Gastrocnemius medialis (tissue), 4 donors: ENCODE results near the gene KCP. TPM values are rescaled to one million over a fixed set of nuclear protein-coding genes. Genes with fewer than 3 reads are reported as not detected.

Experiments used
- ATAC-seq, 2 donors: fragments of 150-250 bp; one replicate each; pipeline ENCODE4 v1.9.1; 2016
- DNase-seq, 2 donors: peaks; one replicate each; pipeline ENCODE4 v3.0.0-alpha.2; 2019
- H3K27ac ChIP-seq, 4 donors: fragments of 200-600 bp; sonication (generic); 1 replicate in 1 of 4; 2 replicates in 3 of 4; pipeline ENCODE4 v1.5.1; 2016 to 2018; ENCODE audit warnings: mild to moderate bottlenecking in 2 of 4, moderate library complexity in 1 of 4
- H3K27me3 ChIP-seq, 3 donors: fragments of 200-600 bp; sonication (generic) in 2 of 3; 1 replicate in 1 of 3; 2 replicates in 2 of 3; pipeline versions ENCODE4 v1.5.1 to v1.6.0; 2016 to 2019; ENCODE audit warnings: mild to moderate bottlenecking in 1 of 3, moderate library complexity in 1 of 3
- H3K36me3 ChIP-seq, 2 donors: fragments of 200-600 bp; sonication (generic) in 1 of 2; one replicate each; pipeline ENCODE4 v1.5.1; 2017 to 2018
- H3K4me1 ChIP-seq, 2 donors: fragments of 200-600 bp; sonication (generic) in 1 of 2; one replicate each; pipeline ENCODE4 v1.5.1; 2016 to 2017; ENCODE audit warnings: mild to moderate bottlenecking in 2 of 2
- H3K4me3 ChIP-seq, 4 donors: fragments of 200-600 bp; sonication (generic) in 3 of 4; 1 replicate in 1 of 4; 2 replicates in 3 of 4; pipeline ENCODE4 v1.5.1; 2016 to 2019; ENCODE audit warnings: mild to moderate bottlenecking in 2 of 4
- H3K9me3 ChIP-seq, 3 donors: fragments of 200-600 bp; sonication (generic) in 2 of 3; 1 replicate in 1 of 3; 2 replicates in 2 of 3; pipeline ENCODE4 v1.5.1; 2016 to 2019
- POLR2A ChIP-seq, 2 donors: fragments of 450-650 bp; IDR thresholded peaks; one replicate each; pipeline ENCODE4 v1.6.1; 2017; ENCODE audit warnings: antibody characterized with exemption in 2 of 2, mild to moderate bottlenecking in 2 of 2, moderate library complexity in 2 of 2
- in situ Hi-C, 4 donors: fragments of 200-750 bp; cut with MboI; loops; one replicate each; pipeline versions ENCODE4 v1.15.0 to v1.8.0; 2017; ENCODE audit warnings: low sequenced_read_pairs in 4 of 4
- intact Hi-C: fragments of 100-400 bp; cut with DNase I; formaldehyde crosslinking; loops from one replicate; pipeline ENCODE4 v1.15.1; 2023; ENCODE audit warnings: low total_unique reads
- total RNA-seq, 4 donors: library from RNA; depleted of rRNA; stranded (reverse); fragments of >200 nt; gene quantifications; one replicate each; pipeline versions ENCODE4 v1.1.0 to v1.2.3, GENCODE V29; 2016
- TF ChIP-seq, protein P1 (sequence below), 5 experiments: fragments of 450-650 bp in 3 of 5; fragments of 200-600 bp in 2 of 5; sonication (generic) in 2 of 5; IDR thresholded peaks in 4 of 5; conservative IDR thresholded peaks in 1 of 5; 1 replicate in 4 of 5; 2 replicates in 1 of 5; pipeline ENCODE4 v1.5.1; 2016 to 2019; ENCODE audit warnings: antibody characterized with exemption in 5 of 5, mild to moderate bottlenecking in 3 of 5, moderate library complexity in 3 of 5

Gene KCP
- total RNA-seq, 4 donors from 2014 or later = 0.10 TPM; not detected in 3

- Histone ChIP-seq H3K4me3 (no peak overlapping the region), H3K36me3 (peaks cover 0 to 97% of the 10 kb centered on the region in 2 donors), H3K27me3 (no peaks in the 10 kb centered on the region), H3K4me1 (peaks cover 44 to 54% of the 10 kb centered on the region in 2 donors), H3K27ac (peak overlapping the region; percentile 92 to 99 (median 98)), H3K9me3 (no peaks in the 10 kb centered on the region)
- in situ Hi-C loops = no loop called here
- ATAC-seq (no peak), DNase-seq (peak in 1 of 2 donors; percentile 36)
- TF ChIP-seq, protein P1, sequence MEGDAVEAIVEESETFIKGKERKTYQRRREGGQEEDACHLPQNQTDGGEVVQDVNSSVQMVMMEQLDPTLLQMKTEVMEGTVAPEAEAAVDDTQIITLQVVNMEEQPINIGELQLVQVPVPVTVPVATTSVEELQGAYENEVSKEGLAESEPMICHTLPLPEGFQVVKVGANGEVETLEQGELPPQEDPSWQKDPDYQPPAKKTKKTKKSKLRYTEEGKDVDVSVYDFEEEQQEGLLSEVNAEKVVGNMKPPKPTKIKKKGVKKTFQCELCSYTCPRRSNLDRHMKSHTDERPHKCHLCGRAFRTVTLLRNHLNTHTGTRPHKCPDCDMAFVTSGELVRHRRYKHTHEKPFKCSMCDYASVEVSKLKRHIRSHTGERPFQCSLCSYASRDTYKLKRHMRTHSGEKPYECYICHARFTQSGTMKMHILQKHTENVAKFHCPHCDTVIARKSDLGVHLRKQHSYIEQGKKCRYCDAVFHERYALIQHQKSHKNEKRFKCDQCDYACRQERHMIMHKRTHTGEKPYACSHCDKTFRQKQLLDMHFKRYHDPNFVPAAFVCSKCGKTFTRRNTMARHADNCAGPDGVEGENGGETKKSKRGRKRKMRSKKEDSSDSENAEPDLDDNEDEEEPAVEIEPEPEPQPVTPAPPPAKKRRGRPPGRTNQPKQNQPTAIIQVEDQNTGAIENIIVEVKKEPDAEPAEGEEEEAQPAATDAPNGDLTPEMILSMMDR (IDR thresholded peaks at IDR 0.05 in 4 of 5, conservative IDR thresholded peaks at IDR 0.05 in 1 of 5) = no peak
- TF ChIP-seq POLR2A (IDR thresholded peaks at IDR 0.05) = no peak
- intact Hi-C loops = no loop called here
Measured at GRCh38 chr7:128839751-128840177, 70.7 kb downstream of the KCP start.

DNA sequence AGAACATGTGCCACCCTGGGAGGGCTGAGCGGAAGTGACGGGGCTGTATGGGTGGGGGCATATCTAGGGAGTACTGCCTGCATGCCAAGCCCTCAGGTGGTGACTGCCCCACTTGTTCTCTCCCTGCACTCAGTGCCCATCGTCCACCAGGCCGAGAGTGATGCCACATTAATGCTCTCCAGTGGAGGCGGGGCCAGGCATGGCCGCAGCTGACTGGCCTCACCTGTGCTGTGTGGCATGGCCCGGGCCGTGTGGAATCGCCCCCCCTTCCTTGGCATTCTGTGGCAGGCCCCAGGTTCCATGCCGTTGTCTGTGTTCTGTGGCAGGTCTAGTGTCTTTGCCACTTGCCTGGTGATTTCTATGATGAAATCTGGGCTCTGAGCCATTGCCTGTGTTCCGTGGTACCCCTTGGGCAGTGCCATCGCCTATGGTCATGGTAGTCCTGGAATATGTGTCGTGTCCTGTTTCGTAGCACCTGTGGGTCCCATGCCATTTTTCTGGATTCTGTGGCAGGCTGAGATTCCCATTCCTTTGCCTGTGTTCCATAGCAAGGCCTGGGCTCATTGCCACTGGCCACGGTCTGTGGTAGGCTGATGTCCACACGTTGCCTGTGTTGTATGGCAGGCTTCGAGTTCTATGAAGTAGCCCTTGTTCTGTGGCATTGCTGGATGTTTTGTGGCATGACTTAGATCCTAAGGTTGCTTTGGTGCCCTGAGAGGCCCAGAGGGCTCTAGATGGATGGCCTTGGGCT is 71.4 kb downstream of the KCP start:
- Histone ChIP-seq H3K4me1 (peaks cover 48 to 60% of the 10 kb centered on the region in 2 donors), H3K27ac (peak overlapping the region; percentile 92 to 99 (median 98)), H3K4me3 (no peak overlapping the region), H3K27me3 (no peaks in the 10 kb centered on the region), H3K36me3 (peaks cover 0 to 97% of the 10 kb centered on the region in 2 donors), H3K9me3 (no peaks in the 10 kb centered on the region)
- ATAC-seq = peak in 1 of 2 donors; percentile 3
- intact Hi-C loops = no loop called here
- TF ChIP-seq, protein P1 (IDR thresholded peaks at IDR 0.05 in 4 of 5, conservative IDR thresholded peaks at IDR 0.05 in 1 of 5) = no peak
- TF ChIP-seq POLR2A (IDR thresholded peaks at IDR 0.05) = no peak
- DNase-seq = peak in 1 of 2 donors; percentile 74
- in situ Hi-C loops = no loop called here

DNA sequence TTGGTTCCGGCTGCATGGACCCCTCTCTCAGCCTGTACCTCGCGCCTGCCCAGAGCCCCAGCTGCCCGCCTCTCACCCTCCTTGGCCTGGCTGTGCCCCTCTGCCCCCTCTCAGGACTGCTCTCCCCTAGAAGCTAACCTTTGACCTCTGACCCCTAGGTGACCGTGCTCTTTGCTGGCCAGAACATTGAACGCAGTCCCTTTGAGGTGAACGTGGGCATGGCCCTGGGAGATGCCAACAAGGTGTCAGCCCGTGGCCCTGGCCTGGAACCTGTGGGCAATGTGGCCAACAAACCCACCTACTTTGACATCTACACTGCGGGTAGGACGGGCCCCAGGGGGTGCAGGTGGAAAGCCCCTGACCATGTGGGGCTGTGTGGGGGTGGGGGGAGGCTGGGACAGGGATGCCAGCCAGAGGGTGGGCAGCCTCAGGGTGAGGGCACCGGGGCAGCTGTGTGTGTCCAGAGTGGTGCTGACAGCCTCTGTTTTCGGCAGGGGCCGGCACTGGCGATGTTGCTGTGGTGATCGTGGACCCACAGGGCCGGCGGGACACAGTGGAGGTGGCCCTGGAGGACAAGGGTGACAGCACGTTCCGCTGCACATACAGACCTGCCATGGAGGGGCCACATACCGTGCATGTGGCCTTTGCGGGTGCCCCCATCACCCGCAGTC is 72.3 kb downstream of the KCP start:
- Histone ChIP-seq H3K36me3 (peaks cover 0 to 88% of the 10 kb centered on the region in 2 donors), H3K4me1 (peaks cover 51 to 61% of the 10 kb centered on the region in 2 donors), H3K4me3 (no peak overlapping the region), H3K27me3 (no peaks in the 10 kb centered on the region), H3K9me3 (no peaks in the 10 kb centered on the region), H3K27ac (peak overlapping the region; percentile 92 to 99 (median 98))
- in situ Hi-C loops = no loop called here
- intact Hi-C loops = no loop called here
- TF ChIP-seq, protein P1 (IDR thresholded peaks at IDR 0.05 in 4 of 5, conservative IDR thresholded peaks at IDR 0.05 in 1 of 5) = no peak
- no peak for TF ChIP-seq POLR2A (IDR thresholded peaks at IDR 0.05)
- DNase-seq (peak in 1 of 2 donors; percentile 28), ATAC-seq (no peak)

- intact Hi-C loops (no loop called here), in situ Hi-C loops (no loop called here)
- ATAC-seq (no peak), DNase-seq (peak in 1 of 2 donors; percentile 21)
- Histone ChIP-seq H3K4me1 (peaks cover 58 to 63% of the 10 kb centered on the region in 2 donors), H3K36me3 (peaks cover 0 to 81% of the 10 kb centered on the region in 2 donors), H3K9me3 (no peaks in the 10 kb centered on the region), H3K27ac (peak overlapping the region; percentile 92 to 99 (median 98)), H3K4me3 (no peak overlapping the region), H3K27me3 (no peaks in the 10 kb centered on the region)
- TF ChIP-seq, protein P1 (IDR thresholded peaks at IDR 0.05 in 4 of 5, conservative IDR thresholded peaks at IDR 0.05 in 1 of 5) = no peak
- TF ChIP-seq POLR2A (IDR thresholded peaks at IDR 0.05) = no peak
Measured at GRCh38 chr7:128837521-128837921, 73.0 kb downstream of the KCP start.
